ENCODE results near the gene C10orf67. TPM values are rescaled to one million over a fixed set of nuclear protein-coding genes. Genes with fewer than 3 reads are reported as not detected.

The C10orf67 gene
- total RNA-seq, 1 donor from 2014 or later = 0.17 TPM

- peak overlapping the region; percentile 67 for H3K27ac Mint-ChIP-seq
Measured at GRCh38 chr10:23384364-23384763, 39.8 kb upstream of the C10orf67 start.

GRCh38 chr10:23383637-23384036, 39.0 kb upstream of the C10orf67 start:
- H3K27ac Mint-ChIP-seq = no peak overlapping the region
- no peak for DNase-seq (ENCODE audit: extremely low spot score, unreplicated experiment)

More at GRCh38 chr10:23384364-23384763, 39.8 kb upstream of the C10orf67 start:
- DNase-seq (ENCODE audit: extremely low spot score, unreplicated experiment) = no peak
- no peaks in the 10 kb centered on the region for H3K27me3 Mint-ChIP-seq
- no peaks in the 10 kb centered on the region for H3K4me1 Mint-ChIP-seq (ENCODE audit: unreplicated experiment)
- no peak for TF ChIP-seq CTCF (conservative IDR thresholded peaks at IDR 0.05)
- H3K4me3 Mint-ChIP-seq = no peak overlapping the region
- peaks cover 5% of the 10 kb centered on the region for H3K9me3 Mint-ChIP-seq
- no peaks in the 10 kb centered on the region for H3K36me3 Mint-ChIP-seq

GRCh38 chr10:23381298-23382040, 36.9 kb upstream of the C10orf67 start:
- Mint-ChIP-seq H3K4me1 (ENCODE audit: unreplicated experiment) (no peaks in the 10 kb centered on the region), H3K27me3 (no peaks in the 10 kb centered on the region), H3K9me3 (peaks cover 5% of the 10 kb centered on the region), H3K4me3 (no peak overlapping the region), H3K36me3 (no peaks in the 10 kb centered on the region), H3K27ac (no peak overlapping the region)
- no peak for DNase-seq (ENCODE audit: extremely low spot score, unreplicated experiment)
- TF ChIP-seq CTCF (conservative IDR thresholded peaks at IDR 0.05) = no peak

More at GRCh38 chr10:23383637-23384036, 39.0 kb upstream of the C10orf67 start:
- no peaks in the 10 kb centered on the region for H3K36me3 Mint-ChIP-seq
- TF ChIP-seq CTCF (conservative IDR thresholded peaks at IDR 0.05) = no peak
- no peaks in the 10 kb centered on the region for H3K4me1 Mint-ChIP-seq (ENCODE audit: unreplicated experiment)
- H3K27me3 Mint-ChIP-seq = no peaks in the 10 kb centered on the region
- H3K4me3 Mint-ChIP-seq = no peak overlapping the region
- peaks cover 5% of the 10 kb centered on the region for H3K9me3 Mint-ChIP-seq

GRCh38 chr10:23379686-23380085, 35.1 kb upstream of the C10orf67 start:
- H3K4me1 Mint-ChIP-seq (ENCODE audit: unreplicated experiment) = no peaks in the 10 kb centered on the region
- TF ChIP-seq CTCF (conservative IDR thresholded peaks at IDR 0.05) = no peak
- DNase-seq (ENCODE audit: extremely low spot score, unreplicated experiment) = no peak
- no peak overlapping the region for H3K4me3 Mint-ChIP-seq
- no peak overlapping the region for H3K27ac Mint-ChIP-seq
- no peaks in the 10 kb centered on the region for H3K27me3 Mint-ChIP-seq
- peaks cover 5% of the 10 kb centered on the region for H3K9me3 Mint-ChIP-seq
- H3K36me3 Mint-ChIP-seq = no peaks in the 10 kb centered on the region

GRCh38 chr10:23376229-23376655, 31.6 kb upstream of the C10orf67 start:
- TF ChIP-seq CTCF (conservative IDR thresholded peaks at IDR 0.05) = no peak
- DNase-seq (ENCODE audit: extremely low spot score, unreplicated experiment) = no peak
- Mint-ChIP-seq H3K27me3 (no peaks in the 10 kb centered on the region), H3K36me3 (no peaks in the 10 kb centered on the region), H3K4me1 (ENCODE audit: unreplicated experiment) (no peaks in the 10 kb centered on the region), H3K9me3 (no peaks in the 10 kb centered on the region), H3K27ac (no peak overlapping the region), H3K4me3 (no peak overlapping the region)
